HG03066 (cell line): ENCODE data around the gene PRPF6.

ENCODE experiments used
- ATAC-seq: cut with Tn5 transposase; IDR thresholded peaks from one replicate; pipeline ENCODE4 v1.9.1; 2021; ENCODE audit warnings: low read depth; ENCODE audit not compliant: unreplicated experiment

Gene PRPF6, protein sequence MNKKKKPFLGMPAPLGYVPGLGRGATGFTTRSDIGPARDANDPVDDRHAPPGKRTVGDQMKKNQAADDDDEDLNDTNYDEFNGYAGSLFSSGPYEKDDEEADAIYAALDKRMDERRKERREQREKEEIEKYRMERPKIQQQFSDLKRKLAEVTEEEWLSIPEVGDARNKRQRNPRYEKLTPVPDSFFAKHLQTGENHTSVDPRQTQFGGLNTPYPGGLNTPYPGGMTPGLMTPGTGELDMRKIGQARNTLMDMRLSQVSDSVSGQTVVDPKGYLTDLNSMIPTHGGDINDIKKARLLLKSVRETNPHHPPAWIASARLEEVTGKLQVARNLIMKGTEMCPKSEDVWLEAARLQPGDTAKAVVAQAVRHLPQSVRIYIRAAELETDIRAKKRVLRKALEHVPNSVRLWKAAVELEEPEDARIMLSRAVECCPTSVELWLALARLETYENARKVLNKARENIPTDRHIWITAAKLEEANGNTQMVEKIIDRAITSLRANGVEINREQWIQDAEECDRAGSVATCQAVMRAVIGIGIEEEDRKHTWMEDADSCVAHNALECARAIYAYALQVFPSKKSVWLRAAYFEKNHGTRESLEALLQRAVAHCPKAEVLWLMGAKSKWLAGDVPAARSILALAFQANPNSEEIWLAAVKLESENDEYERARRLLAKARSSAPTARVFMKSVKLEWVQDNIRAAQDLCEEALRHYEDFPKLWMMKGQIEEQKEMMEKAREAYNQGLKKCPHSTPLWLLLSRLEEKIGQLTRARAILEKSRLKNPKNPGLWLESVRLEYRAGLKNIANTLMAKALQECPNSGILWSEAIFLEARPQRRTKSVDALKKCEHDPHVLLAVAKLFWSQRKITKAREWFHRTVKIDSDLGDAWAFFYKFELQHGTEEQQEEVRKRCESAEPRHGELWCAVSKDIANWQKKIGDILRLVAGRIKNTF

DNA sequence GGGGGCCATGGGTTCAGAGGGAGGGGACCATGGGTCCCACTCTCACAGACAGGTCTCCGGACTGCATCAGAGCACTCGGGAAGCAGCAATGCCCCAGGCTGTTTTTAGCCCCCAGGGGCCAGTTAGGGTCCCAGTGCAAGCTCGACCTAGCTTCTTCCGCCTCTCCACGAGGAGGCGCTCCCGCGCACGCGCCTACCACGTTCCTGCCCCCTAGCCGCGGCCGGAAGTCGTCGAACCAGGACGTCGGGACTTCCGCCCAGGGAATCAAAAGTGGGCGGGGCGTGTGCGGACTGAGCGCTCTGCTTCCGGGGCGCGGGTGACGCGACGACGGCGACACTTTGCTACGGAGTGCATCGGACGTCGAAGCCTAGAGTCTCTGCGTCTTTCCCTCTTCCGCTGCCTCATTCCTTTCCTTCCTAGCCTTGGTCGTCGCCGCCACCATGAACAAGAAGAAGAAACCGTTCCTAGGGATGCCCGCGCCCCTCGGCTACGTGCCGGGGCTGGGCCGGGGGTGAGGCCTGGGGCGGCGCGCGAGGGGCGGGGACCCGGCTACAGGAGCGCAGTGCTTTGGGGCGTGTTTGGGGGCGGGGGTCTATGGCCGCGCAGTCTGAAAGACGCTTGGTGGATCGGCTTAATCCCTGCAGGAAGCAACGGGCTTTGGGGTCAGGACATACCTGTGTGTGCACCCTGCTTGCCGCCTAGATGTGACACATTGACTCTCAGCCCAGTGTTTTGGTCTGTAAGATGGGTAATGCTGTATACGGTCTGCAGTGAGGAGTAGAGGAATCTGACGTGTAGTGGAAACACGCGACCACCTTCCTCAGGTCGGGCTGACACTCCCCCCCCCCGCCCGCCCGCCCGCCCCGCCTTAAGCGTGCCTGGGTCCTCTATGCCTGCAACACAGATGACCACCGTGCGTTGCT lies at the start of gene PRPF6:
Gene PRPF6 (plus strand): TSS at position 327 of the 923 bp plus-strand sequence. CDS start 114 bp downstream, at position 441.
- ATAC-seq: peak; percentile 41

DNA sequence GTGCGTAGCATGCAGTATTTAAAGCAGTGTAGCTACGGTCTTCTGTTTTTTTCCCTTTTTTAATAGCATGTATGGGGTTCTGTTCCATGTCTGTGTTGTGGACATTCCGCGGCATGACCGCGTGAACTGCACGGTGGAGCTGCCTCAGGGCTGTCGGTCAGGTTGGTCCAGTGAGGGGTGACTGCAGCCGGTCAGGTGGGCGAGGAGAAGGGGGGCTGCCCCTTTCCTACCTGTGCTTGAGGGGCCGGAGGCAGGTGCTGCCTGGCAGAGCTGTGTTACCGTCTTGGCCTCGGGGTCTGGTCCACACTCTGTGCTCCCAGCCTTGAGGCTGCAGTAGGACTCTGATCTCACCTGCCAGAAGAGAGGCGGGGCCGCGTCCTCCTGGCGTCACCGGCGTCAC lies 49.2 kb upstream of the PRPF6 start:
- no peak for ATAC-seq

DNA sequence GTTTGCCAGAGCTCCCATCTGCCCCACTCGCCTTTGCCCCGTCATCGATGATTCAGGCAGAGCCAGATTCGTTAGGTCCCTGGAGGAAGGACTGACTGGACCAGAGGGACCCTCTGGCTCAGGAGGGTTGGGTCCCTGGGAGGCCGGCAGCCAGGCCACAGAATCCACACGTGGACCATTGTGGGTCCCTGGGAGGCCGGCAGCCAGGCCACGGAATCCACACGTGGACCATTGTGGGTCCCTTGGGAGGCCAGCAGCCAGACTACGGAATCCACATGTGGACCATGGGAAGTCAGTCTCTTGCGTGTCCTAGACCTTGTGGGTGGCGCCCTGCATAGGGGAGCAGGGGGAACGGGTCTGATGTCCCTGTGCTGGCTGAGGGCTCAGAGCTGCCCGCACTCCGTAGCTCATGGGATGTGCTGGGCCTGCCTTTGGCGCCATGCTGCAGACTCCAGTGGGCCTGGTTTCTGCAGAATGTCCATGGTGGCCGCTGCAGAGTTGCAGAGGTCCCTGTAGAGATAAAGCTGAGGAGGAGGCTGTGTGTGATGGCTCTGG lies 48.2 kb upstream of the PRPF6 start:
- ATAC-seq: no peak

- ATAC-seq: no peak
Measured at GRCh38 chr20:63933646-63934045, 47.3 kb upstream of the PRPF6 start.

DNA sequence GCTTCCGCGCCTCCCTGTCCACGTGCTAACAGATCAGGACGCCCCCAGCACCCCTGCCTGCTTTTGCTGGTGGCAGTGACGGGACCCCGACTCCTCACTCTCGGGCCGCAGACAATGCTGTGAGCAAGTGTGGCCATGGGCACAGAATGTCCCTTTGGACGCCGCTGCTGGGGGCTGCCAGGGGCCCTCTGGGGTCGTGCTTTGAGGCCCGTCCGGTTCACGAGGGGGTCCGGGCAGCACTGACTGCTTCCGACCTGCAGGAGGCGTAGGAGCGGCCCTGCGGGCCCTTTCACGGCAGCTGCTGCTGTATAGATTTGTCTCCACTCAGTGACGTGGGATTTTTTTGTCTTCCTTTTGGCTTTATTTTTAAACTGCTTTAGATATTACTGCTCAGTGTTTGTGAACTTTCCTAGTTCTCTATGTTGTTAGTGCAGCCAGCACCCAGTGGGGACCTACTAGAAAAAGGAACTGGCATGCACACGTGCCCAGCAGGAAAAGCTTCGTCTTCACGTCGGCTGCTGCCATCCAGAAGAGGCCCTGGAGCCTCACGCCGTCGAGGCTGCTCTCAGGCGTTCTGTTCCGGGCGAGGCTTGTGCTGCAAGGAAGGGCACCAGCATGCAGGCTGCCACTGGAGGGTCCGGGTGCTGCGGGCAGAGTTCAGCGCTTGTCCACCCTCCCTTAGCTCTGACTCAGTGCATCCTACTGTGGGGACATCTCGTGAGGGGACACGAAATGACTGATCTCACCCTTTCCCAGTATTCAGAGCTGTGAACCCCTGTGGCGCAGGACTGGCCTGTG lies 46.5 kb upstream of the PRPF6 start:
- no peak for ATAC-seq

DNA sequence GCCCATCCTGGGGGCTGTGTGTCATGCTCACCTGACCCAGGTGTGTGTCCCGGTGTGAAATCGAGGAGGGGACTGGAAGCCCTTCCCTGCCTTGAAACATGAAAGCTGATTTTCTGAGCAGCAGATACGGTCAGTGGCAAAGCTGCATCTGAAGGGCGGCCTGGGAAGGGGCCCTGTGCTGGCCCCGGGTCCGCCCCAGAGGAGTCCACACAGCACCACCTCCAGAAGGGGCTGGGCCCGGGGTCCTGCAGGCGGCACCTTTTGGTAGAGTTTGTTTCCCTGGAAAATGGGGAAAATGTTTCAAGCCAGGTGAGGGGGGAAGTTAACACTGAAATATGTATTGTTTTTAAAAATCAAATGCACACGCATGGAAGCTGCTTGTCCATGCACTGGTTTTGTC lies 45.5 kb upstream of the PRPF6 start:
- no peak for ATAC-seq

GRCh38 chr20:63937596-63937995 lies 43.3 kb upstream of the PRPF6 start:
- no peak for ATAC-seq

GRCh38 chr20:63939061-63939935 lies 41.6 kb upstream of the PRPF6 start:
- no peak for ATAC-seq

- no peak for ATAC-seq
Measured at GRCh38 chr20:63940071-63940471, 40.9 kb upstream of the PRPF6 start.

DNA sequence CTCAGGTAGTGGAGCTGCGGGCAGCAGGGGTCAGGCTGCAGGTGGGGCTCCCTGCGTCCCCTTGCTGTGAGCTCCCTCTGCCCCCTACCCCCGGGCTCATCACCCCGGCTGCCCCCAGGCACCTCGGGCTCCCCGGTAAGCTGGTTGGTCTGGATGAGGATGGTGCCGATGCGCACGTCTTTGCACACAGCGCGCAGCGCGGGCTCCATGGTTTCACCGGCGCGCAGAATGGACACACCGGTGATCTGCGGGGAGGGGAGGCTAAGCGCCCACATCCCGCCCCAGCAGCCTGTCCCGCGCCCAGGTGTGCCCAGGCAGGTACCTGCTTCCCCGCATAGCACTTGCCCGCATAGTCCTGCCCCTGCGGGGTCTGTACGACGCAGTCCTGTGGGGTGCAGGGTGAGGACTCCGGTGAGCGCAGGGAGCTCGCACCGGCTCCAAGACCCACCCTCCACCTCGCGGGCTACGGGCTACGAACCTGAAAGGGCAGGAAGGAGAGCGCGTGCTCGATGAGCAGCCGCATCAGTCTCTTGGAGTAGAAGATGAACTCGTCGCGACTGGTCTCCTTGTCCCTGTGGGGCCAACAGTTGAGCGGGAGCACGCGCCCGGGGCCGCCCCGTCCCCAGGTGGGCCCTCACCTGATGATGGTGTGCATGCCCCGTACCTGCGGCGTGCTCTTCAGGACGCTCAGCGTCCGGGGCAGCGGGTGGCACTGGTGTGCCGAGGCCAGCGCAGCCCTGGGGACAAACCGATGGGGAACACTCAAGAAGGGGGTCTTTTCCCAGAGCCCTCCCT lies 40.3 kb upstream of the PRPF6 start:
- no peak for ATAC-seq

DNA sequence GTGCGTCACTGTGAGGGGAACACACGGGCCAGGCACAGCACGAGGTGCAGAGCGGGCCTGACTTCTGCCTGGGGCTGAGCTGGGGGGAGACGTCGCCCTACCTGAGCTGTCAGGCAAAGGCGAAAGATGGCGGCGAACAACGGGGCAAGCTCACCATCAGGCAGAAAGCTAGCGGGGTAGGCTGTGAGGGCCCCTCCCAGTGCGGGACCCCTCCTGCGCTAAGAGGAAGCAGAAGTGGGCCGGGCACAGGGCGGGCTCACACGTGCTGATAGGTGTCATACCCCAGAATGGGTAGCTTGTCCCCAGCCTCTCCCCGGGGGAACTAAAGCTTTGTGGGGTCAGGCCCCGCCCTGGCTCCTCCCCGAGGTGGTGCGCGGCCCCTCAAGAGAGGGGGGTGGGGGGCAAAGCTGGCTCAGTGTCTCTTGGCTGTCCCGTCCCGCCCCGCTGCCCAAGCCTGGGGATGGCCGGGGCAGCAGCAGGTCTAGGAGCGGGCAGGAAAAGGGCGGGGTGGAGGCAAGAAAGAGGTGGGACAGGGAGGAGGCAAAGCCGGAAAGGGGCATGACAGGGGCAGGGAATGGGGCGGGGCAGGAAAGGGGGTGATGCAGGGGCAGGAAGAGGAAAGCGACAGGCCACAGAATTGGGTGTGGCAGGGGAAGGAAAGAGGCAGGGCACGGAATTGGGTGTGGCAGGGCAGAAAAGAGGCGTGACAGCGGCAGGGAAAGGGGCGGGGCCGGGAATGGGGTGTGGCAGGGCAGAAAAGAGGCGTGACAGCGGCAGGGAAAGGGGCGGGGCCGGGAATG lies 39.5 kb upstream of the PRPF6 start:
- ATAC-seq: no peak

DNA sequence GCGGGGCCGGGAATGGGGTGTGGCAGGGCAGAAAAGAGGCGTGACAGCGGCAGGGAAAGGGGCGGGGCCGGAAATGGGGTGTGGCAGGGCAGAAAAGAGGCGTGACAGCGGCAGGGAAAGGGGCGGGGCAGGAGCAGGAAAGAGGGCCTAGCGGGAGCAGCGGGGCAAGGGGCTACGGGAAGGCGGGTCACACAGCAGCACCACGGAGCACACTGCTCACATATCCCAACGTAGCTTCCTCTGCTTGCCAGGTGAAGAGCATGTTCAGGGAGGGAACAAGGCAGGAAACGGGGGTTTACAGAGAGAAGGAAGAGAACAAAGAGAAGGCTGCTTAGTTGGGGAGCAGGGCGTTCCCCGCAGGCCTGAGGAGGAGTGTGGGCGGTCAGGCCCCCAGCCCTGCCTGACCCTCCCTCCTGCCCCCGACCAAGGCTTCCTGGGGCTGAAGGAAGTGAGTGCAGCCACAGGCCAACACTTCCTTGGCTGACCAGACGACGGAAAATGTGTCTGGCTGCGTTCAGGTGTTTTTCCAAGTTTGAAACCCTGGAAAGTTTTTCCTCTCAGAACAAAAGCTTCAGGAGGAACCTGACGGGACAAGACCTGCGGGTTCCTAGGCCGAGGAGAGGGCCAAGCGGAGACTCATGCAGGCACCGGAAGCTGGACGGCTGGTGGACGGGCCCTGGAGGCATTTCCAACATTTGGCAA lies 38.5 kb upstream of the PRPF6 start:
- ATAC-seq: no peak

DNA sequence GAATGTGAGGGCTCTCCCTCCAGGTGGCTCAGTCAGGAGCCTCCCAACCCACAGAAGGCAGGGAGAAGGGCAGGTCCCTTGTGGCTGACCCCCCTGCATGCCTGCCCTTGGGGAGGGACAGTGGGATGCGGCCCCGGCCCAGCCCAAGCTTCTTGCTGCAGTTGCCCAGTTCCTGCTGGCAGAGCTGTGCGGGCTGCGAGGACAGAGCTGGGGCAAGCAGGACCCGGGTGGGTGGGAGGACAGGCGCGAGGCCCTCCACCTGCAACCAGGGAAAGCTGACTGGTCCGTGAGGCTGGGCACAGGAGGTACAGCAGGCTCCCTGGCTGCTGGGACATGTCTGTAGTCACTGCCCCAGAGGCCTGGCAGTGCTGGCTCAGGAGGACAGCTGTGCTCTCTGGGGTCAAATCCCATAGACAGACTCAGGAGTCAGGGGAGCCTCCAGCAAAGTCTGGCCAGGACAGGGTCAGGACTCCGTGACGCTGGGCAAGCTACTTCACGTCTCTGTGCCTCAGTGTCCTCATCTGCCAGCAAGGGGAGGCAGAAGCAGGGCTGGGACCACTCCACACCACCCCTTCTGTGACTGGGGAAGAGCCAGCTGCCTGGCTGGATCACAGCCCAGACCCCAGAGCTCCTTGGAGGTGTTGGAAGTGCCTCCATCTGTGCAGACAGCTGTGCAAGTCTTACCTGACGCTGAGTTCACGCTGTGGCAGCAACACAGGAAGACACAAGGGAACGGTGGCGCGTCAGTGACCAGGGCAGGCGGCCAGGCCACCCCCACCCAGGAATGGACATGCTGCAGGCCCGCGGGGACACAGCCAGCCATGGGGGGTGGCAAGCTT lies 37.7 kb upstream of the PRPF6 start:
- ATAC-seq: no peak

DNA sequence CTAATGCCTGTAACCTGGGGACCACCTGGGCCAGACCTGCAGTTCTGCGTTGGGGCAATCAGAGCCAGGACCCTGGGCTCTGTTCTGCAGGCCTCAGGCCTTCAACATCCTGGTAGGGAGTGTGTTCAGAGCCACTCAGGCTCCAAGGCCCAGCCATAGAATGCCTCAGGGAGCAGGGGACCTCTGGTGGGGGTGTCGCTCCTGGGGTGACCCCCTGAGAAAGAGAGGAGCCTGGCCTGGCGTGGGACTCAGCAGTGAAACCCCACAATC lies 37.2 kb upstream of the PRPF6 start:
- no peak for ATAC-seq

DNA sequence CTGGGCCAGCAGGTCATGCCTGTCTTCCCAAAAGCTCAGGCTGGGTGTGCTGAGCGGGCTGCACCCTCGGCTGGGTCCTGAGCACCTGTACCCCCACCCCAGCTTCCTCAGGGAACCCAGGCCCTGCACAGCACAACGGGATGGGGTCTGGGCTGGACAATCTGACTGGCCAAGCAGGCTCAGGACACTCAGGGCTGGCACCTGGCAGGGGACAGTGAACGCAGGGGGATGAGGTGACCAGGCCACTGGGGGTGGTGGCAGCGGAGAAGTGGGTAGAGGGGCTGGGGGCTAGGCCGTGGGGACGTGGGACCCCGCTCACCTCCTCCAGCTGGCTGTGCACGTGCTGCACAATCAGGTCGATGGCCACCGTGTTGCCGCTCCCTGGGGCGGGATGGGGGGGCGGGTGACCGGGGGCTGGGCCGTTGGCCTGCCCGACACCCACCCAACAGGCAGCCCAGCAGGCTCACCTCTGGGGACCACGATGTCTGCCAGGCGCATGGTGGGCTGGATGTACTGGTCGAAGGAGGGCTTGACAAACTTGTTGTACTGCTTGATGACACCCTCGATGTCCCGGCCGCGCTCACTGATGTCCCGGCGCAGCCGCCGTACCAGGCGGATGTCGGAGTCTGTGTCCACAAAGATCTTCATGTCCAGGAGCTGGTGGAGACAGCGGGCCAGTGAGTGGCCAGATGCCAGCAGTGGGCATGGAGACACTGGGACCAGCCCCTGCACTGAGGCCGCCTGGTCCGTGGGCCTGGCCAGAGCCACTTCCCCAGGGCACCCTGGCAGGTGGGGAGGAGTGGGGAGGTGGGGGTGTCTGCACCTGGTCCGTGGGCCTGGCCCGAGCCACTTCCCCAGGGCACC lies 36.6 kb upstream of the PRPF6 start:
- ATAC-seq: no peak
